GM10266 (cell line): ENCODE data around the gene CYBC1.

Experiments used
- DNase-seq: peaks from one replicate; pipeline ENCODE4 v3.0.0; 2012; ENCODE audit errors: extremely low spot score
- CTCF ChIP-seq: IDR thresholded peaks from 2 replicates; pipeline ENCODE4 v1.5.1; 2012; ENCODE audit warnings: mild to moderate bottlenecking, low read depth; ENCODE audit not compliant: control insufficient read depth, insufficient read depth; ENCODE audit errors: missing control alignments

Gene CYBC1

GRCh38 chr17:82450357-82451106, at the start of gene CYBC1:
CYBC1 (minus strand) TSS chr17:82450752; CDS start chr17:82449254, 1,498 bp downstream.
- no peak for TF ChIP-seq CTCF
- peak; percentile 95 for DNase-seq

- no peak for TF ChIP-seq CTCF
- peak; percentile 59 for DNase-seq
These were observed 47.2 kb upstream of the CYBC1 start for GRCh38 chr17:82497483-82498405.

- no peak for TF ChIP-seq CTCF
- peak; percentile 94 for DNase-seq
These were observed 46.2 kb upstream of the CYBC1 start for GRCh38 chr17:82496529-82497434.

- TF ChIP-seq CTCF = no peak
- DNase-seq = no peak
These were observed 45.4 kb upstream of the CYBC1 start for GRCh38 chr17:82495844-82496528.

- peak; percentile 92 for DNase-seq
- TF ChIP-seq CTCF = peak; percentile 94
These were observed 43.9 kb upstream of the CYBC1 start for GRCh38 chr17:82494236-82495055.
